Thoracic aorta (tissue), 2 donors: ENCODE results near the gene NUP107. TPM values are rescaled to one million over a fixed set of nuclear protein-coding genes. Genes with fewer than 3 reads are reported as not detected.

ENCODE experiments used
- ATAC-seq: fragments of 150-250 bp; one replicate; pipeline ENCODE4 v1.8.0; 2017; ENCODE audit warnings: low read depth; ENCODE audit not compliant: insufficient number of reproducible peaks, low FRiP score
- DNase-seq: peaks from one replicate; pipeline ENCODE4 v3.0.0-alpha.2; 2020; ENCODE audit warnings: low spot score
- H3K27ac ChIP-seq, 2 donors: fragments of 200-600 bp; sonication (generic); 1 replicate in 1 of 2; 2 replicates in 1 of 2; pipeline ENCODE4 v1.5.1; 2016; ENCODE audit warnings: mild to moderate bottlenecking in 2 of 2, moderate library complexity in 2 of 2
- H3K27me3 ChIP-seq: fragments of 200-600 bp; sonication (generic); replicated peaks from 2 replicates; pipeline ENCODE4 v1.6.0; 2016; ENCODE audit warnings: mild to moderate bottlenecking; ENCODE audit not compliant: insufficient read depth
- H3K36me3 ChIP-seq: fragments of 200-600 bp; sonication (generic); one replicate; pipeline ENCODE4 v1.5.1; 2016
- H3K4me1 ChIP-seq, 2 donors: fragments of 200-600 bp; sonication (generic); 1 replicate in 1 of 2; 2 replicates in 1 of 2; pipeline versions ENCODE4 v1.5.1 to v1.6.0; 2016; ENCODE audit warnings: low read depth in 2 of 2, mild to moderate bottlenecking in 1 of 2; ENCODE audit not compliant: control insufficient read depth in 1 of 2
- H3K4me3 ChIP-seq: fragments of 200-600 bp; sonication (generic); 2 replicates; pipeline ENCODE4 v1.5.1; 2016; ENCODE audit warnings: mild to moderate bottlenecking
- H3K9me3 ChIP-seq: fragments of 200-600 bp; sonication (generic); 2 replicates; pipeline ENCODE4 v1.5.1; 2016
- CTCF ChIP-seq: fragments of 200-600 bp; sonication (generic); IDR thresholded peaks from one replicate; pipeline ENCODE4 v1.5.1; 2019; ENCODE audit warnings: antibody characterized with exemption
- total RNA-seq, 2 donors: library from RNA; depleted of rRNA; stranded (reverse); fragments of >200 nt; gene quantifications; one replicate each; pipeline versions ENCODE4 v1.1.0 to v1.2.3, GENCODE V29; 2016

NUP107 gene
- total RNA-seq, 2 donors from 2014 or later, result 28.0 to 45.4 TPM

- Histone ChIP-seq H3K9me3 (no peaks in the 10 kb centered on the region), H3K4me3 (no peak overlapping the region), H3K4me1 (no peaks in the 10 kb centered on the region), H3K27ac (no peak overlapping the region), H3K27me3 (no peaks in the 10 kb centered on the region), H3K36me3 (peaks cover 15% of the 10 kb centered on the region)
- ATAC-seq (no peak), DNase-seq (no peak)
- TF ChIP-seq CTCF, result no peak
Measured at GRCh38 chr12:68765696-68766095, 78.9 kb downstream of the NUP107 start.

- no peak for TF ChIP-seq CTCF
- Histone ChIP-seq H3K9me3 (no peaks in the 10 kb centered on the region), H3K27me3 (no peaks in the 10 kb centered on the region), H3K36me3 (peaks cover 15% of the 10 kb centered on the region), H3K4me1 (no peaks in the 10 kb centered on the region), H3K27ac (no peak overlapping the region), H3K4me3 (no peak overlapping the region)
- ATAC-seq, result no peak
- DNase-seq, result no peak
Measured at GRCh38 chr12:68766646-68767045, 79.9 kb downstream of the NUP107 start.

- Histone ChIP-seq H3K27ac (no peak overlapping the region), H3K4me3 (no peak overlapping the region), H3K9me3 (no peaks in the 10 kb centered on the region), H3K27me3 (no peaks in the 10 kb centered on the region), H3K36me3 (peaks cover 11% of the 10 kb centered on the region), H3K4me1 (no peaks in the 10 kb centered on the region)
- no peak for TF ChIP-seq CTCF
- DNase-seq, result no peak
- no peak for ATAC-seq
Measured at GRCh38 chr12:68767191-68767590, 80.4 kb downstream of the NUP107 start.

GRCh38 chr12:68768431-68768939 is 81.7 kb downstream of the NUP107 start:
- Histone ChIP-seq H3K27ac (no peak overlapping the region), H3K4me1 (no peaks in the 10 kb centered on the region), H3K36me3 (peaks cover 4% of the 10 kb centered on the region), H3K9me3 (no peaks in the 10 kb centered on the region), H3K4me3 (no peak overlapping the region), H3K27me3 (no peaks in the 10 kb centered on the region)
- no peak for ATAC-seq
- TF ChIP-seq CTCF, result no peak
- no peak for DNase-seq

GRCh38 chr12:68769941-68770340 is 83.2 kb downstream of the NUP107 start:
- ATAC-seq (no peak), DNase-seq (no peak)
- Histone ChIP-seq H3K27ac (no peak overlapping the region), H3K36me3 (no peaks in the 10 kb centered on the region), H3K27me3 (no peaks in the 10 kb centered on the region), H3K4me1 (no peaks in the 10 kb centered on the region), H3K9me3 (no peaks in the 10 kb centered on the region), H3K4me3 (no peak overlapping the region)
- no peak for TF ChIP-seq CTCF
